Natural killer cell (primary cell): ENCODE results near the gene C9orf153. TPM values are rescaled to one million over a fixed set of nuclear protein-coding genes. Genes with fewer than 3 reads are reported as not detected.

Experiments used
- ATAC-seq, 3 donors: fragments of 150-1000 bp in 2 of 3; fragments of 200-7000 bp in 1 of 3; cut with Tn5 transposase; 1 replicate in 1 of 3; 2 replicates in 2 of 3; pipeline ENCODE4 v1.10.0; 2021; ENCODE audit warnings: mild to moderate bottlenecking in 2 of 3, moderate library complexity in 2 of 3
- DNase-seq, 2 donors: peaks; one replicate each; pipeline versions ENCODE4 v3.0.0 to v3.0.0-alpha.2; 2013 to 2021; ENCODE audit warnings: mixed read lengths in 1 of 2
- H3K27ac ChIP-seq: one replicate; pipeline ENCODE4 v1.5.1; 2013; ENCODE audit warnings: mild to moderate bottlenecking, low read length
- H3K27me3 ChIP-seq: one replicate; pipeline ENCODE4 v1.6.1; 2013; ENCODE audit warnings: low read length; ENCODE audit not compliant: control insufficient read depth, insufficient read depth
- H3K36me3 ChIP-seq: one replicate; pipeline ENCODE4 v1.6.1; 2013; ENCODE audit warnings: low read length; ENCODE audit not compliant: control insufficient read depth, insufficient read depth
- H3K4me1 ChIP-seq: one replicate; pipeline ENCODE4 v1.6.1; 2013; ENCODE audit warnings: low read length; ENCODE audit not compliant: control insufficient read depth, insufficient read depth
- H3K4me3 ChIP-seq: one replicate; pipeline ENCODE4 v1.5.1; 2013; ENCODE audit warnings: low read length
- H3K9me3 ChIP-seq: one replicate; pipeline ENCODE4 v1.6.1; 2013; ENCODE audit warnings: low read length; ENCODE audit not compliant: control insufficient read depth, insufficient read depth
- H3K27ac Mint-ChIP-seq, 2 donors: one replicate each; pipeline ENCODE4 v1.8.0; 2022; ENCODE audit warnings: mild to moderate bottlenecking in 2 of 2, mixed read lengths in 2 of 2, moderate library complexity in 1 of 2
- H3K27me3 Mint-ChIP-seq, 2 donors: one replicate each; pipeline ENCODE4 v1.8.0; 2022; ENCODE audit warnings: low read depth in 2 of 2, mixed read lengths in 2 of 2
- H3K36me3 Mint-ChIP-seq: one replicate; pipeline ENCODE4 v1.8.0; 2022; ENCODE audit warnings: mixed read lengths
- H3K4me1 Mint-ChIP-seq, 2 donors: one replicate each; pipeline ENCODE4 v1.8.0; 2022; ENCODE audit warnings: mixed read lengths in 2 of 2
- H3K4me3 Mint-ChIP-seq: one replicate; pipeline ENCODE4 v1.8.0; 2022; ENCODE audit warnings: mild to moderate bottlenecking, moderate library complexity, mixed read lengths
- H3K9me3 Mint-ChIP-seq, 2 donors: one replicate each; pipeline ENCODE4 v1.8.0; 2022; ENCODE audit warnings: mixed read lengths in 2 of 2
- WGBS: methylation state at CpG from one replicate; pipeline ENCODE4 v1.1.7; 2013; ENCODE audit warnings: missing lambda C conversion rate; ENCODE audit not compliant: insufficient coverage; 5-methylcytosine and 5-hydroxymethylcytosine counted together
- intact Hi-C: fragments of 100-400 bp; cut with micrococcal nuclease; formaldehyde crosslinking; loops from one replicate; pipeline ENCODE4 v1.14.2; 2022
- total RNA-seq, 4 donors: library from RNA; stranded (reverse); fragments of 120-200 nt in 1 of 4; gene quantifications; one replicate each; pipeline versions ENCODE4 v1.2.3 to v1.2.4, GENCODE V29; 2013 to 2022
- TF ChIP-seq, protein P1 (sequence below): fragments of 200-600 bp; IDR thresholded peaks from one replicate; pipeline ENCODE4 v1.8.0; 2022; ENCODE audit warnings: antibody characterized with exemption

The C9orf153 gene
- total RNA-seq, 3 donors from 2014 or later (not counting 1 experiment from before 2014, with no cell fraction given) = 0.28 to 0.63 TPM; not detected in 1

DNA sequence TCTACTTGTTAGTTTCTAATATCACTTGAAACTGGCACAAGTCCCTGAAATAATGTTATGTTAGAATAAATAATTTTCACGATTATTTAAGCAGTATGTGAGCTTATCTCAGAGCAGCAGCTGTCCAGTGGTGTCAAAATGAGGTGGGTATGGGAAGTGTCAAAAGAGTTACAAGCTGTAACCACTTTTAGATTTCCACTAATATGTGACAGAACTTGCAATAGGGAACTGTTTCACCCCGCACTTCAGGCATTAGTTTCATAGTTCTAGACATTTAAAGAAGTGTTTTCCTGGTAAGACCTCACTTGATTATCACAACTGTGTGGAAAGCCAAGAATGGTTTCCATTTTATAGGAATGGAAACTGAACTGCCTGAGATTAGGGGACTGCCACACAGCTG lies 25.8 kb upstream of the C9orf153 start:
- DNase-seq (no peak), ATAC-seq (no peak)
- H3K4me1 ChIP-seq = peaks cover 17% of the 10 kb centered on the region
- no peak overlapping the region for H3K4me3 ChIP-seq
- no peaks in the 10 kb centered on the region for H3K27me3 ChIP-seq
- intact Hi-C loops = loop anchor here (10.0 kb wide), 1 partner anchor 80 kb away; no protein-coding TSS in a partner anchor
- Mint-ChIP-seq H3K9me3 (no peaks in the 10 kb centered on the region), H3K4me1 (peaks cover 22 to 26% of the 10 kb centered on the region in 2 donors), H3K27me3 (no peaks in the 10 kb centered on the region), H3K27ac (peak overlapping the region; percentile 62 to 95), H3K4me3 (no peak overlapping the region), H3K36me3 (no peaks in the 10 kb centered on the region)
- H3K9me3 ChIP-seq = no peaks in the 10 kb centered on the region
- TF ChIP-seq, protein P1, sequence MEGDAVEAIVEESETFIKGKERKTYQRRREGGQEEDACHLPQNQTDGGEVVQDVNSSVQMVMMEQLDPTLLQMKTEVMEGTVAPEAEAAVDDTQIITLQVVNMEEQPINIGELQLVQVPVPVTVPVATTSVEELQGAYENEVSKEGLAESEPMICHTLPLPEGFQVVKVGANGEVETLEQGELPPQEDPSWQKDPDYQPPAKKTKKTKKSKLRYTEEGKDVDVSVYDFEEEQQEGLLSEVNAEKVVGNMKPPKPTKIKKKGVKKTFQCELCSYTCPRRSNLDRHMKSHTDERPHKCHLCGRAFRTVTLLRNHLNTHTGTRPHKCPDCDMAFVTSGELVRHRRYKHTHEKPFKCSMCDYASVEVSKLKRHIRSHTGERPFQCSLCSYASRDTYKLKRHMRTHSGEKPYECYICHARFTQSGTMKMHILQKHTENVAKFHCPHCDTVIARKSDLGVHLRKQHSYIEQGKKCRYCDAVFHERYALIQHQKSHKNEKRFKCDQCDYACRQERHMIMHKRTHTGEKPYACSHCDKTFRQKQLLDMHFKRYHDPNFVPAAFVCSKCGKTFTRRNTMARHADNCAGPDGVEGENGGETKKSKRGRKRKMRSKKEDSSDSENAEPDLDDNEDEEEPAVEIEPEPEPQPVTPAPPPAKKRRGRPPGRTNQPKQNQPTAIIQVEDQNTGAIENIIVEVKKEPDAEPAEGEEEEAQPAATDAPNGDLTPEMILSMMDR = no peak
- H3K36me3 ChIP-seq = peaks cover 21% of the 10 kb centered on the region
- 55% methylated on average over 2 of the region's 2 CpGs for WGBS
- no peak overlapping the region for H3K27ac ChIP-seq

GRCh38 chr9:86282979-86283535 lies 23.6 kb upstream of the C9orf153 start:
- intact Hi-C loops = loop anchor here (1.0 to 10.0 kb wide), 4 partner anchors 54 to 342 kb away; partner anchors contain the start of genes NAA35 and TUT7
- Histone ChIP-seq H3K27ac (peak overlapping the region; percentile 98), H3K9me3 (no peaks in the 10 kb centered on the region), H3K27me3 (no peaks in the 10 kb centered on the region), H3K36me3 (peaks cover 11% of the 10 kb centered on the region), H3K4me3 (peak overlapping the region; percentile 87), H3K4me1 (peaks cover 17% of the 10 kb centered on the region)
- TF ChIP-seq, protein P1 = no peak
- no peaks in the 10 kb centered on the region for H3K9me3 Mint-ChIP-seq
- WGBS = 19% methylated on average over 9 of the region's 12 CpGs
- H3K4me3 Mint-ChIP-seq = peak overlapping the region; percentile 93
- H3K4me1 Mint-ChIP-seq = peaks cover 34 to 37% of the 10 kb centered on the region in 2 donors
- H3K36me3 Mint-ChIP-seq = no peaks in the 10 kb centered on the region
- peak overlapping the region; percentile 95 to 98 for H3K27ac Mint-ChIP-seq
- DNase-seq (no peak), ATAC-seq (peak; percentile 49 to 65 (median 52))
- no peaks in the 10 kb centered on the region for H3K27me3 Mint-ChIP-seq

DNA sequence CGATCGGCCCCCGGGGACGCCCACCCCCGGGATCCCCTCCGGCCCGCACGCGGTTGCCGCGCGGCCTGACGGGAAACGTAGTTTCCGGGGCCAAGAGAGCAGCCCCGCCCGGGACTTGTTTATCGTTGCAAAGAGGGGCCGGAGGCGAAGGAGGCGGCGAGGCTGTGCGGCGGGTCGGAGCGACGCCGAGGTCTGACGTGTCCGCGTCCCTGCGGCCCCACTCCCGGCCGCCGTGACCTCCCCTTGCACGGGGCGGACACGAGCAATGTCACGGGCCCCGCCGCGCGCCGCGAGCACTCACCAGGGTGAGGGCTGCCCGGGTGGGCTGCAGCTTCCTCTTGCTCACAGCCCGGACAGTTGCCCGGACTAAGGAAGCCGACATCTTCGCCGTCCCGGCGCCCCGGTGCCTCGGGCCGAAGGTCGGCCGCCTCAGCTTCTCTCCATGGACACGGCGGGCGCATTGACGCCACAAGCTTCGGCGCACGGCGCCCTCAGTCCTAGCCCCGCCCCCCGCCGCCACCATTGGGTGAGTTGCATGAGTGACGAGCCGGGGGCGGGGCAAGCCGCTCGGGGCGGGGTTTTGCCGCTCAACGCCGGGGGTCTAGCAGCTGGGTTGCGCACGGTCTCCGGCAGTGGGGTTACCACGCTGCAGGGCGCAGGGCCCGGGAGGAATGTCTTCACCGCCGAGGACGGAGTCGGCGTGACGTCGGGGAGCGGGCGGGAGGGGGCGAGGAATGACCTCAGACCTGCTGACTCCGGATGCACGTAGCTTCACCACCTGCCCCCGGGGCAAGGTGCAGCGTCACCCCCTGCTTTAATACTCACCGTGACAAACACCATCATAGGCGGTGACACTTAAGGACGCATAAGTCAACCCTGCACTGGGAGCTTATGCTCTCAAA lies 22.9 kb upstream of the C9orf153 start, which contains the start of gene ISCA1:
Gene ISCA1, minus strand, starts transcription at position 462 of the 902 bp plus-strand sequence. Its CDS starts 80 bp downstream, at position 382.
- peak within 1 kb of the TSS; percentile 87 for H3K4me3 ChIP-seq
- intact Hi-C loops = loop anchor here (1.0 to 10.0 kb wide), 4 partner anchors 55 to 342 kb away; partner anchors contain the start of genes NAA35 and TUT7
- no peaks in the 10 kb centered on the region for H3K27me3 Mint-ChIP-seq
- H3K4me1 Mint-ChIP-seq = peaks cover 34 to 38% of the 10 kb centered on the region in 2 donors
- H3K9me3 ChIP-seq = no peaks in the 10 kb centered on the region
- ATAC-seq = peak; percentile 83 to 95 (median 84)
- TF ChIP-seq, protein P1 = no peak
- no peaks in the 10 kb centered on the region for H3K9me3 Mint-ChIP-seq
- H3K4me3 Mint-ChIP-seq = peak within 1 kb of the TSS; percentile 93
- H3K27ac Mint-ChIP-seq = peak within 1 kb of the TSS; percentile 95 to 98
- H3K4me1 ChIP-seq = peaks cover 17% of the 10 kb centered on the region
- H3K27ac ChIP-seq = peak within 1 kb of the TSS; percentile 98
- no peaks in the 10 kb centered on the region for H3K36me3 Mint-ChIP-seq
- WGBS = under 1% methylated on average over 101 of the region's 101 CpGs
- peaks cover 7% of the 10 kb centered on the region for H3K36me3 ChIP-seq
- no peaks in the 10 kb centered on the region for H3K27me3 ChIP-seq
- DNase-seq = peak; percentile 97 to 99
